Posterior vena cava (tissue), 2 donors: ENCODE data around the gene NISCH. TPM values are rescaled to one million over a fixed set of nuclear protein-coding genes. Genes with fewer than 3 reads are reported as not detected.
"Not testable (repeated sequence)": the region's sequence is repeated elsewhere in the genome, so short reads cannot be mapped to it uniquely, and the experiment has no call there.

Experiments used
- DNase-seq: peaks from one replicate; pipeline ENCODE4 v3.0.0-alpha.2; 2020; ENCODE audit warnings: low spot score
- intact Hi-C, 2 donors: fragments of 100-400 bp; cut with DNase I; formaldehyde crosslinking; loops; one replicate each; pipeline versions ENCODE4 v1.14.1 to v1.14.2; 2022 to 2023
- total RNA-seq, 2 donors: library from RNA; stranded (reverse); fragmentation: NEBNext Ultra II Directional; extraction: Animal tissue kit (Norgen Biotek cat#: 25700); gene quantifications; one replicate each; pipeline ENCODE4 v1.2.1, GENCODE V29; 2021
- donor health status: DM: yes; HTN: yes; CAD: no.
- donor health status: DM: yes; HTN: yes; CAD: no.

Gene NISCH
- total RNA-seq, 2 donors from 2014 or later, result 53.0 to 65.2 TPM

GRCh38 chr3:52520141-52520667 lies 64.8 kb downstream of the NISCH start:
- no peak for DNase-seq
- intact Hi-C loops, result no loop called here

- DNase-seq, result peak; percentile 71
- intact Hi-C loops, result no loop called here
Measured at GRCh38 chr3:52520716-52521487, 65.5 kb downstream of the NISCH start.

DNA sequence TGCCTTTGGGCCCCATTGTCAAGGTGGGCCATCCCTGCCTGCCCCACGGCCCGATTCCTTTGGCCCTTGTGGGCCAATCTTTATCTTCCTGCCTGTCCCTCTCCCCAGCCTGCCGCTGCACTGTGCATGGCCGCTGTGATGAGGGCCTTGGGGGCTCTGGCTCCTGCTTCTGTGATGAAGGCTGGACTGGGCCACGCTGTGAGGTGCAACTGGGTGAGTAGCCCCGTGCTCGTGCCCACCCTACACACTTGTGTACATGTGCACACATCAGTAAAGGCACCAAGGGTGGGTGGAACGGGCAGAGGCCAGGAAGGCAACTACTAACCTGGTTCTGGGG lies 66.1 kb downstream of the NISCH start:
- no peak for DNase-seq
- intact Hi-C loops, result no loop called here

DNA sequence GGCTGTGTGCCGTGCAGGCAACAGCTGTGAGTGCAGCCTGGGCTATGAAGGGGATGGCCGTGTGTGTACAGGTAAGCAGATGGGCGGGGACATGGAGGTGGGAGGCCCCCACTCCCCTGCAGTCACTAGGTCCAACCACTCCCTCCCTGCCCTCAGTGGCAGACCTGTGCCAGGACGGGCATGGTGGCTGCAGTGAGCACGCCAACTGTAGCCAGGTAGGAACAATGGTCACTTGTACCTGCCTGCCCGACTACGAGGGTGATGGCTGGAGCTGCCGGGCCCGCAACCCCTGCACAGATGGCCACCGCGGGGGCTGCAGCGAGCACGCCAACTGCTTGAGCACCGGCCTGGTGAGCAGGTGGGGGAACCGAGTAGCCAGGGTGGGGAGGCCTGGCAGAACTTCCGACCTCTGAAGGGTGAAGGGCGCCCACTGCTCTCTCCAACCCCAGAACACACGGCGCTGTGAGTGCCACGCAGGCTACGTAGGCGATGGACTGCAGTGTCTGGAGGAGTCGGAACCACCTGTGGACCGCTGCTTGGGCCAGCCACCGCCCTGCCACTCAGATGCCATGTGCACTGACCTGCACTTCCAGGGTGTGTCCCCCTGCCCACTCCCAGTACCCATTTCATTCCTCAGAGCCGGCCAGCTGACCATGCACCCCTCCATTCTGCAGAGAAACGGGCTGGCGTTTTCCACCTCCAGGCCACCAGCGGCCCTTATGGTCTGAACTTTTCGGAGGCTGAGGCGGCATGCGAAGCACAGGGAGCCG lies 66.7 kb downstream of the NISCH start:
- intact Hi-C loops, result no loop called here
- peak; percentile 79 for DNase-seq

GRCh38 chr3:52522651-52523251 lies 67.3 kb downstream of the NISCH start:
- intact Hi-C loops, result no loop called here
- DNase-seq, result peak; percentile 75

GRCh38 chr3:52523386-52524257 lies 68.2 kb downstream of the NISCH start:
- DNase-seq, result peak; percentile 79
- intact Hi-C loops, result no loop called here

DNA sequence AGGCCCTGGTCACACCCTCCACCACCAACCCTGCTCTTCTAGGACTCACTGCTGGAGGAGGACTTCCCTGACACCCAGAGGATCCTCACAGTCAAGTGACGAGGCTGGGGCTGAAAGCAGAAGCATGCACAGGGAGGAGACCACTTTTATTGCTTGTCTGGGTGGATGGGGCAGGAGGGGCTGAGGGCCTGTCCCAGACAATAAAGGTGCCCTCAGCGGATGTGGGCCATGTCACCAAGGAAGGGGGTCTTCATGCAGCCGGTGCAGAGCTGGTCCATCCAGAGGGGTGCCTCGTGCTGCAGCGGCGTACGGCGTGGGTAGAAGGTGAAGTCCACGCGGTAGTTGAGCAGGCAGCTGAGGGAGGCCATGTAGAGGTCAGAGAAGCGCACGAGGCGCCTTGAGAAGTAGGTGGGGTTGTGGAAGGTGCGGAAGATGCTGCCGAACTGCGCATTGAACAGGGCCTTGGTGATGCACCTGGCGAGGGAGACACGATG lies 68.9 kb downstream of the NISCH start:
- DNase-seq, result no peak

GRCh38 chr3:52524752-52525679 lies 69.6 kb downstream of the NISCH start:
- peak; percentile 82 for DNase-seq
- intact Hi-C loops, result no loop called here

More for the DNA sequence above, 68.9 kb downstream of the NISCH start:
- intact Hi-C loops, result no loop called here

DNA sequence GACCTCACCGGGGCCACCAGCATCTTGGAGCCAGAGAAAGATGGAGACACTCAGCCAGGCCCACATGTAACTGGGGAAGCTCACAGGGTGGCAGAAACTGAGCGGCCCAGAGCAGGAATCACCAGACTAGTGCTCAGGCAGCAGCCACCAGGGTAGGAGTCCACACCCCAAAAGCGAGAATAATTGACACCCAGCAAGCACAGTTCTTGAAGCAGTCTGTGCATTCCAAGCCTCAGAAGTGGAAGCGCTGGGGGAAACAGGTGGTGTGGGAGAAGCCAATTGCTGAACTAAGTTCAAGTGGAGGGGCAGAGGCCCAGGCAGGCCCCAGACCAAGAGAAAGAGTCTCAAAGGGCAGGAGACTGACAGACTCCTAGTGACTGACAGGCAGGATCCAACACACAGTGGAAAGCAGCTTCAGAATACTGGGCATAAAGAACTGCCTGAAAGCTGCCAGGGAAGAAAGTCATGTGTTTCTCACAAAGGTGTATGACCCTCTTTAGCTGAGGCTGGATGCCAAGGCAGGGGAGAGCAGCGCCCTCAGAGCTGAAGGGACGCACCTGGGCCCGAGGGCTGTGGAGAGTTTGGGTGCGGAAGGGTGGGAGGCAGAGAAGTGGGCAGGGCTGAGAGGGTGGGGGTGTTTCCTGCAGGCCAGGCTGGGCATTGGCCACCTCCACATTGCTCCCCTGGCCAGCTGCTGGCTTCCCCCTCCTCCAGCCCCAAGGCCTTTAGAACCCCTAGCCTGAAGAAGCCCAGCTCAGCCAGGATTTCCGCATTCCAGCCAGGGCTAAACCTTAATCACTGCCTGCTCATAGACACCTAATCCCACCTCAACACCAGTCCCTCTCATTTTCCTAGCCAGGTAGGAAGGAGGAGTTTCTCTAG lies 70.5 kb downstream of the NISCH start:
- peak; percentile 72 for DNase-seq
- intact Hi-C loops, result no loop called here

GRCh38 chr3:52526671-52527038 lies 71.3 kb downstream of the NISCH start:
- intact Hi-C loops, result not testable (repeated sequence)
- peak; percentile 76 for DNase-seq

GRCh38 chr3:52527039-52527731 lies 71.8 kb downstream of the NISCH start:
- peak; percentile 81 for DNase-seq
- intact Hi-C loops, result no loop called here

GRCh38 chr3:52527732-52528585 lies 72.6 kb downstream of the NISCH start:
- peak; percentile 76 for DNase-seq
- intact Hi-C loops, result no loop called here

GRCh38 chr3:52528586-52529375 lies 73.4 kb downstream of the NISCH start:
- DNase-seq, result peak; percentile 83
- intact Hi-C loops, result no loop called here

- intact Hi-C loops, result no loop called here
- DNase-seq, result peak; percentile 82
Measured at GRCh38 chr3:52529376-52530333, 74.3 kb downstream of the NISCH start.
